OCI-LY7 (cell line): Measurements from ENCODE around the gene ARL15. TPM values are rescaled to one million over a fixed set of nuclear protein-coding genes. Genes with fewer than 3 reads are reported as not detected.

Experiments
- BruUV-seq: library from RNA; stranded (reverse); fragments of 400-500 nt; replicated peaks from 2 replicates; lab custom pipeline; 2021; lab: Mats Ljungman, UMichigan
- CTCF ChIA-PET: fragments of 300-600 bp; sonication (Branson Sonifier 250); formaldehyde crosslinking; loops from one replicate; lab custom pipeline; 2022; ENCODE audit warnings: antibody characterized with exemption; ENCODE audit not compliant: unreplicated experiment; lab: Charles Lee
- POLR2A ChIA-PET: fragments of 300-600 bp; sonication (Branson Sonifier 250); formaldehyde crosslinking; loops from one replicate; lab custom pipeline; 2022; ENCODE audit warnings: antibody characterized with exemption; lab: Charles Lee
- DNase-seq: peaks from one replicate; pipeline ENCODE4 v3.0.0-alpha.2; 2015; ENCODE audit warnings: low spot score
- H2AFZ ChIP-seq: fragments of 200-600 bp; sonication (generic), shearing (Covaris generic); 2 replicates; pipeline ENCODE4 v1.6.1; 2014; ENCODE audit warnings: mild to moderate bottlenecking, antibody characterized with exemption, low read length, moderate library complexity
- H3K27ac ChIP-seq: fragments of 200-600 bp; sonication (generic); 2 replicates; pipeline ENCODE4 v1.5.1; 2014; ENCODE audit warnings: mixed run types, low read depth, mild to moderate bottlenecking, moderate library complexity, low read length, inconsistent platforms; ENCODE audit not compliant: poor library complexity, severe bottlenecking
- H3K36me3 ChIP-seq: fragments of 200-600 bp; sonication (generic); 2 replicates; pipeline ENCODE4 v1.6.1; 2014; ENCODE audit warnings: mild to moderate bottlenecking, antibody characterized with exemption, low read length, moderate library complexity, mixed read lengths; ENCODE audit not compliant: insufficient read depth
- H3K4me1 ChIP-seq: fragments of 200-600 bp; sonication (generic); 2 replicates; pipeline ENCODE4 v1.5.1; 2014; ENCODE audit warnings: mild to moderate bottlenecking, low read length; ENCODE audit not compliant: insufficient read depth, poor library complexity, severe bottlenecking
- H3K4me2 ChIP-seq: fragments of 200-600 bp; sonication (generic); 2 replicates; pipeline ENCODE4 v1.6.1; 2014; ENCODE audit warnings: mild to moderate bottlenecking, low read length
- H3K4me3 ChIP-seq: fragments of 200-600 bp; sonication (generic); 2 replicates; pipeline ENCODE4 v1.5.1; 2014; ENCODE audit warnings: mild to moderate bottlenecking, low read depth, low read length; ENCODE audit not compliant: poor library complexity, severe bottlenecking
- H3K79me2 ChIP-seq: fragments of 200-600 bp; sonication (generic); 2 replicates; pipeline ENCODE4 v1.6.1; 2016; ENCODE audit warnings: low read depth, mild to moderate bottlenecking, low read length, moderate library complexity, mixed read lengths; ENCODE audit not compliant: insufficient read depth
- H3K9me2 ChIP-seq: fragments of 200-600 bp; sonication (generic); 2 replicates; pipeline ENCODE4 v1.6.1; 2016; ENCODE audit warnings: mild to moderate bottlenecking, low read length, mixed read lengths; ENCODE audit not compliant: insufficient read depth
- H3K9me3 ChIP-seq: fragments of 200-600 bp; sonication (generic); 2 replicates; pipeline ENCODE4 v1.6.1; 2014; ENCODE audit warnings: mild to moderate bottlenecking, mixed run types, low read length, mixed read lengths
- H4K20me1 ChIP-seq: fragments of 200-600 bp; sonication (generic); 2 replicates; pipeline ENCODE4 v1.6.1; 2014; ENCODE audit warnings: mild to moderate bottlenecking, antibody characterized with exemption, low read length, moderate library complexity, mixed read lengths; ENCODE audit not compliant: insufficient read depth
- EZH2phosphoT487 ChIP-seq: fragments of 200-600 bp; sonication (generic); IDR thresholded peaks from 2 replicates; pipeline ENCODE4 v1.6.1; 2018; ENCODE audit warnings: low read depth, borderline replicate concordance, mild to moderate bottlenecking, mixed run types, antibody characterized with exemption, low read length, moderate library complexity, mixed read lengths
- intact Hi-C: fragments of 100-400 bp; cut with micrococcal nuclease; formaldehyde crosslinking; loops from one replicate; pipeline ENCODE4 v1.10.0; 2022; ENCODE audit not compliant: unreplicated experiment
- total RNA-seq, 2 experiments: library from RNA; depleted of rRNA in 1 of 2; stranded (reverse); fragments of >200 nt in 1 of 2; shearing (Covaris generic) in 1 of 2; gene quantifications; 2 replicates each; pipeline ENCODE4 v1.2.3, GENCODE V29; 2014 to 2022
- TF ChIP-seq, protein P1 (sequence below): fragments of 200-600 bp; sonication (generic); conservative IDR thresholded peaks from 2 replicates; pipeline ENCODE4 v1.5.1; 2014; ENCODE audit warnings: mild to moderate bottlenecking, antibody characterized with exemption, low read length, moderate library complexity, mixed read lengths

The ARL15 gene
- total RNA-seq, 2 experiments from 2014 or later = 18.8 to 24.4 TPM

DNA sequence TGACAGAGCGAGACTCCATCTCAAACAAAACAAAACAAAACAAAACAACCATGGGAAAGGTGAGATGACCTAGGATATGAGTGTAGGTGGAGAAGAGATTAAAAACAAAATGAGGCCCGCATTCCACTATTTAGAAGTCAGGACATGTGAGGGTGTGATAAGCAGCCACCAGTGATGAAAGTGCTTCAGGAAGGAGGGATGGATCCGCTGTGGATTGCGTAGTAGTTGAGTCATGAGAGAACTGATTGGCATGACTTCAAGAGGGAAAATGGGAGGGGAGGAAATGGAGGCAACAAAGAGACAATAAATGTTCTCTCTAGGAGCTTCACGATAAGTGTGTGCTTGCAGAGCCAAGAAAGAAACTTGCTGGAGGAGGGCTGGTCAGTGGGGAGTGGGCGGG lies 367.6 kb downstream of the ARL15 start:
- Histone ChIP-seq H3K9me2 (no peaks in the 10 kb centered on the region), H3K4me1 (no peaks in the 10 kb centered on the region), H2AFZ (no peak overlapping the region), H4K20me1 (no peaks in the 10 kb centered on the region), H3K36me3 (no peaks in the 10 kb centered on the region), H3K4me3 (no peak overlapping the region), H3K27ac (no peak overlapping the region), H3K9me3 (no peaks in the 10 kb centered on the region), H3K79me2 (no peaks in the 10 kb centered on the region), H3K4me2 (no peak overlapping the region)
- BruUV-seq = no TSS peak
- DNase-seq = no peak
- POLR2A ChIA-PET = interaction anchor here (0.5 kb wide), 1 partner anchor 66 kb away, joined by 4 read pairs; no protein-coding TSS in a partner anchor
- CTCF ChIA-PET = no interaction called here
- TF ChIP-seq, protein P1, sequence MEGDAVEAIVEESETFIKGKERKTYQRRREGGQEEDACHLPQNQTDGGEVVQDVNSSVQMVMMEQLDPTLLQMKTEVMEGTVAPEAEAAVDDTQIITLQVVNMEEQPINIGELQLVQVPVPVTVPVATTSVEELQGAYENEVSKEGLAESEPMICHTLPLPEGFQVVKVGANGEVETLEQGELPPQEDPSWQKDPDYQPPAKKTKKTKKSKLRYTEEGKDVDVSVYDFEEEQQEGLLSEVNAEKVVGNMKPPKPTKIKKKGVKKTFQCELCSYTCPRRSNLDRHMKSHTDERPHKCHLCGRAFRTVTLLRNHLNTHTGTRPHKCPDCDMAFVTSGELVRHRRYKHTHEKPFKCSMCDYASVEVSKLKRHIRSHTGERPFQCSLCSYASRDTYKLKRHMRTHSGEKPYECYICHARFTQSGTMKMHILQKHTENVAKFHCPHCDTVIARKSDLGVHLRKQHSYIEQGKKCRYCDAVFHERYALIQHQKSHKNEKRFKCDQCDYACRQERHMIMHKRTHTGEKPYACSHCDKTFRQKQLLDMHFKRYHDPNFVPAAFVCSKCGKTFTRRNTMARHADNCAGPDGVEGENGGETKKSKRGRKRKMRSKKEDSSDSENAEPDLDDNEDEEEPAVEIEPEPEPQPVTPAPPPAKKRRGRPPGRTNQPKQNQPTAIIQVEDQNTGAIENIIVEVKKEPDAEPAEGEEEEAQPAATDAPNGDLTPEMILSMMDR = no peak
- no peak for TF ChIP-seq EZH2phosphoT487
- intact Hi-C loops = no loop called here

DNA sequence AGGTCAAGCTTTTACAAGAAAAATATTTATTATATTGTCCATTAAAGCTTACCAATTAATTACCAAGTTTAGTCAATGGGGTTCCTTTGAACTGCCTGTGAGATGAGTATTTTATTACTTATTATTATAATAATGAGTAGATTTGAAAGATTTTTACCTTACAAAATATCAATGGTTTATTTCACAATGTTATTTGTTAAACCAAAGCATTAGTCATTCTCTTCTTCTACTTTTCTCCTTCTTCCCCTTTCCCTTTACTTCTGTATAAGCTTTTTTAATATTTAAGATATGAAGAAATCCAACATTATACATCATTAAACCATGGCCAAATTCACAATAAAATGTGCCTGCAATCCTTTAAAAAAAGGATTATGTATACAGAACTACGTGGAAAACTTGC lies 369.5 kb downstream of the ARL15 start:
- no peak overlapping the region for H3K4me3 ChIP-seq
- H3K4me2 ChIP-seq = no peak overlapping the region
- BruUV-seq = no TSS peak
- no peaks in the 10 kb centered on the region for H3K79me2 ChIP-seq
- TF ChIP-seq, protein P1 = no peak
- no peak for TF ChIP-seq EZH2phosphoT487
- H3K9me3 ChIP-seq = no peaks in the 10 kb centered on the region
- intact Hi-C loops = no loop called here
- no peak overlapping the region for H3K27ac ChIP-seq
- H4K20me1 ChIP-seq = no peaks in the 10 kb centered on the region
- no peak for DNase-seq
- H3K9me2 ChIP-seq = no peaks in the 10 kb centered on the region
- ChIA-PET POLR2A (interaction anchor here (0.7 kb wide), 1 partner anchor 53 kb away, joined by 4 read pairs; no protein-coding TSS in a partner anchor), CTCF (no interaction called here)
- no peak overlapping the region for H2AFZ ChIP-seq
- no peaks in the 10 kb centered on the region for H3K36me3 ChIP-seq
- H3K4me1 ChIP-seq = no peaks in the 10 kb centered on the region

DNA sequence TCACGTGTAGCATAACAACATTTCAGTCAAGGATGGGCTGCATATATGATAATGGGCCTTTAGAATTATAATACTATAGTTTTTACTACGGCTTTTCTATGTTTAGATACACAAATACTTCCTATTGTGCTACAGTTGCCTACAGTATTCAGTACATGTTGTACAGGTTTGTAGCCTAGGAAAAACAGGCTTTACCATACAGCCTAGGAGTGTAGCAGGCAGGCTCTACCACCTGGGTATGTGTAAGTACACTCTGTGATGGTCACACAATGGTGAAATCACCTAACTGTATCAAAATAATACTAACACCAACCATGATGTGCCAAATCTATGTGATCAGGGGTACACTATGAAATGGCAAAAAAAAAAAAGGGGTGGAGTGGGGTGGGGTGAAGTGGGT lies 372.9 kb downstream of the ARL15 start:
- TF ChIP-seq EZH2phosphoT487 = no peak
- TF ChIP-seq, protein P1 = no peak
- no peaks in the 10 kb centered on the region for H3K9me2 ChIP-seq
- DNase-seq = no peak
- no peaks in the 10 kb centered on the region for H4K20me1 ChIP-seq
- H3K9me3 ChIP-seq = no peaks in the 10 kb centered on the region
- H3K27ac ChIP-seq = no peak overlapping the region
- CTCF ChIA-PET = no interaction called here
- no peak overlapping the region for H3K4me2 ChIP-seq
- H3K4me3 ChIP-seq = no peak overlapping the region
- no peak overlapping the region for H2AFZ ChIP-seq
- intact Hi-C loops = no loop called here
- no TSS peak for BruUV-seq
- no peaks in the 10 kb centered on the region for H3K4me1 ChIP-seq
- H3K36me3 ChIP-seq = no peaks in the 10 kb centered on the region
- H3K79me2 ChIP-seq = no peaks in the 10 kb centered on the region
- POLR2A ChIA-PET = no interaction called here
